ENCODE results near the gene CACNB2. TPM values are rescaled to one million over a fixed set of nuclear protein-coding genes. Genes with fewer than 3 reads are reported as not detected.

Gene CACNB2
- total and polyA plus RNA-seq, 4 donors = 2.8 to 14.6 (median 7.7) TPM

DNA sequence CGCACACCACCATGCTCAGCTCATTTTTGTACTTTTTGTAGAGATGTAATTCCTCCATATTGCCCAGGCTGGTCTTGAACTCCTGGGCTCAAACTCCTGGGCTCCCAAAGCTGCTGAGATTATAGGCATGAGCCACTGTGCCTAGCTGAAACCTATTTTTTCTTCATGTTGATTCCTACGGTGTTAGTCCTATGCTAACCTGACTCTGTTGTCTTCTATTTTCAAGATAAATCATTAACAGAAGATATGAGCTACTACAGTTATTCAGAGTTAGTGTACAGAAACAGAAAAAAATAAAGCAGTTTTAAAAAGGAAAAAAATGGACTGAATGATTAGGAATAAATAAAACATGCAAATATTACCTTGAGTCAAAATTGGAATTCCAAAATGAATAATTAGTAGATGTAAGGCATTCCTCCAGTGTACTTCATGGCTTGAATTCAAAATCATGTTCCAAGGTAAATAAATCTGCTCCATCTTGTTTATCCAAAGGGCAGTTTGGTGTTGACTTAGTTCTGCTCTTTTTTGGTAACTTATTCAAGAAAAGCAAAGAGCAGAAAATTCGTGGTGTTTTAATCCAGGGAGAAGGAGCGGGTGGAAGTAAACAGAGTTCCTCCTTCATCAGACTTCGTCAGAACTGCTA, 185.8 kb downstream of the CACNB2 start:
- DNase-seq = no peak
- Histone ChIP-seq H3K4me1 (ENCODE audit: control insufficient read depth in 1 of 2, insufficient read depth in 2 of 2, low read length in 2 of 2) (peaks cover 0 to 2% of the 10 kb centered on the region in 2 donors), H3K27me3 (ENCODE audit: control insufficient read depth in 1 of 2, insufficient read depth in 2 of 2, low read length in 1 of 2) (no peaks in the 10 kb centered on the region), H3K9me3 (ENCODE audit: control insufficient read depth, low read length) (no peaks in the 10 kb centered on the region), H3K4me3 (ENCODE audit: low read length in 2 of 2) (no peak overlapping the region), H3K36me3 (ENCODE audit: control insufficient read depth in 1 of 2, insufficient read depth in 2 of 2, low read length in 1 of 2) (no peaks in the 10 kb centered on the region), H3K27ac (ENCODE audit: low read depth in 1 of 2, low read length in 2 of 2) (peak overlapping the region; percentile 21 to 67)
- intact Hi-C loops (cut with DNase I) = no loop called here
- no peak for ATAC-seq (ENCODE audit: low FRiP score)
- WGBS, 2 donors = 23 to 24% methylated on average over 5 of the region's 5 CpGs

DNA sequence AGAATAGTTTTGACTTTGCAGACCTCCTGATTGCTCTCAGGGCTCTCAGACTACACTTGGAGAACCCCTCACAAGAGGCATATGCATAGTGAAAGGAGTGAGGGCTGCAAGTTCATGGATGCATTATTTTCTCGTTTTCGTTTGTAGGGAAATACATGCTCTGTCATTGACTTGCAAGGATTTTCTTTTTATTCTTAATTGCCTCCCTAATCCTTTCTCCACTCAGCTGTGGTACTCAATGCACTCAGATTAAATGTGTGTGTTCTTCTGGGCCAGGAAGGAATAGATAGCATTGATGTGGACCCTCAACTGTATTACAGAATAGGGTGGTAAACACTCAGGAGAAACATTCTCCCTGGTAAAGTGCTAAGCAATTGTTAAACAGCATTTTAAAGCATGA, 188.7 kb downstream of the CACNB2 start:
- H3K27ac ChIP-seq (ENCODE audit: low read depth in 1 of 2, low read length in 2 of 2) = no peak overlapping the region
- DNase-seq = no peak

DNA sequence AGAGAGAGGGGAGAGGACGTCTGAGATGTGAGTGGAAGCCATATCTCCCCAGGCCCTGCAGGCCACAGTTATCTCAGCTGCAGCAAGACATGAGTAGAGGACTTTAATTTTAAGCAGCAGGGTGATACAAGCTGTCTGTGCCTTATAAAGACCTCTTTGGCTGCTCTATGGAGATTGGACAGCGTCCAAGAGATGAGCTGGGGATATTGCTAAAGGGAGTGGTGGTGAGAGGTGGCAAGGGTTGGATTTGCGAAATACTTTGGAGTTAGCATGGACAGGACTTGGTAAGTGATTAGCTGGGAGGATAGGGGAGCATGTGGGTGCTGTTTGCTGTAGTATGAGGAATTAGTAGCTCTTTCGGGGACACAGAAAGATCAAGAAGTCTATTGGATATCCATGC, 191.8 kb downstream of the CACNB2 start:
- WGBS, 2 donors = 90 to 93% methylated on average over 4 of the region's 4 CpGs
- no peaks in the 10 kb centered on the region for H3K36me3 ChIP-seq (ENCODE audit: control insufficient read depth in 1 of 2, insufficient read depth in 2 of 2, low read length in 1 of 2)
- H3K27me3 ChIP-seq (ENCODE audit: control insufficient read depth in 1 of 2, insufficient read depth in 2 of 2, low read length in 1 of 2) = no peaks in the 10 kb centered on the region
- intact Hi-C loops (cut with DNase I) = no loop called here
- DNase-seq (no peak), ATAC-seq (ENCODE audit: low FRiP score) (no peak)
- no peak overlapping the region for H3K4me3 ChIP-seq (ENCODE audit: low read length in 2 of 2)
- H3K9me3 ChIP-seq (ENCODE audit: control insufficient read depth, low read length) = no peaks in the 10 kb centered on the region
- H3K27ac ChIP-seq (ENCODE audit: low read depth in 1 of 2, low read length in 2 of 2) = no peak overlapping the region
- peaks cover 0 to 8% of the 10 kb centered on the region in 2 donors for H3K4me1 ChIP-seq (ENCODE audit: control insufficient read depth in 1 of 2, insufficient read depth in 2 of 2, low read length in 2 of 2)

More for the DNA sequence above, 188.7 kb downstream of the CACNB2 start:
- intact Hi-C loops (cut with DNase I) = no loop called here
- WGBS, 2 donors = 89 to 92% methylated on average over 2 of the region's 2 CpGs
- peaks cover 2 to 4% of the 10 kb centered on the region in 2 donors for H3K4me1 ChIP-seq (ENCODE audit: control insufficient read depth in 1 of 2, insufficient read depth in 2 of 2, low read length in 2 of 2)
- no peaks in the 10 kb centered on the region for H3K27me3 ChIP-seq (ENCODE audit: control insufficient read depth in 1 of 2, insufficient read depth in 2 of 2, low read length in 1 of 2)
- ATAC-seq (ENCODE audit: low FRiP score) = no peak
- H3K4me3 ChIP-seq (ENCODE audit: low read length in 2 of 2) = no peak overlapping the region
- no peaks in the 10 kb centered on the region for H3K9me3 ChIP-seq (ENCODE audit: control insufficient read depth, low read length)
- no peaks in the 10 kb centered on the region for H3K36me3 ChIP-seq (ENCODE audit: control insufficient read depth in 1 of 2, insufficient read depth in 2 of 2, low read length in 1 of 2)

DNA sequence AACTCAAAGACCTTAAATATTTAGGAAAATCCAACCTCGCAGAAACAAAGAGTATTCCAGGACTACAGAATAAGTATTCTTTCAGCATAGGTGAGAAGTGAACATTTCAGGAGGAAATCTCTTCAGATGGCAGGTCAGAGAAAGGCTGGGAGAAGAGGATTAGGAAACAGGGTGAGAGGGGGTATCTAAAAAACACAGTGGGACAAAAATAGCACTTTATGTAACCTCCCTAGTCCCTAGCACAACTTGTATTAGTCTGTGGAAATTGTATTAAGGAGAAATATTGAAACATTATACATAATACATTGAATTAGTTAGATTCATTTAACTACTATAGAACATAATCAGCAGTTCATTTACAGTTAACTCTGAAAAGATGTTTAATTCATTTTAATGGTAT, 192.3 kb downstream of the CACNB2 start:
- Histone ChIP-seq H3K27me3 (ENCODE audit: control insufficient read depth in 1 of 2, insufficient read depth in 2 of 2, low read length in 1 of 2) (no peaks in the 10 kb centered on the region), H3K9me3 (ENCODE audit: control insufficient read depth, low read length) (no peaks in the 10 kb centered on the region), H3K27ac (ENCODE audit: low read depth in 1 of 2, low read length in 2 of 2) (no peak overlapping the region), H3K36me3 (ENCODE audit: control insufficient read depth in 1 of 2, insufficient read depth in 2 of 2, low read length in 1 of 2) (no peaks in the 10 kb centered on the region), H3K4me3 (ENCODE audit: low read length in 2 of 2) (no peak overlapping the region), H3K4me1 (ENCODE audit: control insufficient read depth in 1 of 2, insufficient read depth in 2 of 2, low read length in 2 of 2) (peaks cover 0 to 8% of the 10 kb centered on the region in 2 donors)
- no peak for ATAC-seq (ENCODE audit: low FRiP score)
- intact Hi-C loops (cut with DNase I) = no loop called here
- WGBS, 2 donors = 91 to 96% methylated on average over 1 of the region's 1 CpG
- no peak for DNase-seq

DNA sequence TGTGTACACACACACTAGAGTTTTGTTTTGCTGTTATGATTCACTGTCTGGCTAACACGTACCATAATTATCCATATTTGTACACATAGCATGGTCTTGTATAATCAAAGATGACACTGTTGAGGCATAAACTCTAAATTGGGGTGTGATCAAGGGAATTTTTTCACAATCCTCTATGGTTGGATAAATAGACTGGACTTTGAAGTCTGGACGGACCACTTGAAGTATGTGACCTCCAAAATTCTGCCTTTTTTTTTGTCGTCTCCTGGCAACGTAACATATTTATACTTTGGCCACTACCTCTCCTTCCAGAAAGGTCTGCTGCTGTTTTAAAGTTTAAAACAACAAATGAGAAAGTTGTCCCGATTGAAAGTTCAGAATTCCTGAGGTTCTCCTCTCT, 193.4 kb downstream of the CACNB2 start:
- ATAC-seq (ENCODE audit: low FRiP score) (peak; percentile 42), DNase-seq (no peak)
- no peaks in the 10 kb centered on the region for H3K9me3 ChIP-seq (ENCODE audit: control insufficient read depth, low read length)
- peaks cover 0 to 8% of the 10 kb centered on the region in 2 donors for H3K4me1 ChIP-seq (ENCODE audit: control insufficient read depth in 1 of 2, insufficient read depth in 2 of 2, low read length in 2 of 2)
- H3K36me3 ChIP-seq (ENCODE audit: control insufficient read depth in 1 of 2, insufficient read depth in 2 of 2, low read length in 1 of 2) = no peaks in the 10 kb centered on the region
- peak overlapping the region in 1 of 2 donors; percentile 60 for H3K27ac ChIP-seq (ENCODE audit: low read depth in 1 of 2, low read length in 2 of 2)
- intact Hi-C loops (cut with DNase I) = no loop called here
- peak overlapping the region; percentile 29 to 82 for H3K4me3 ChIP-seq (ENCODE audit: low read length in 2 of 2)
- WGBS, 2 donors = 3 to 7% methylated on average over 5 of the region's 5 CpGs
- no peaks in the 10 kb centered on the region for H3K27me3 ChIP-seq (ENCODE audit: control insufficient read depth in 1 of 2, insufficient read depth in 2 of 2, low read length in 1 of 2)

DNA sequence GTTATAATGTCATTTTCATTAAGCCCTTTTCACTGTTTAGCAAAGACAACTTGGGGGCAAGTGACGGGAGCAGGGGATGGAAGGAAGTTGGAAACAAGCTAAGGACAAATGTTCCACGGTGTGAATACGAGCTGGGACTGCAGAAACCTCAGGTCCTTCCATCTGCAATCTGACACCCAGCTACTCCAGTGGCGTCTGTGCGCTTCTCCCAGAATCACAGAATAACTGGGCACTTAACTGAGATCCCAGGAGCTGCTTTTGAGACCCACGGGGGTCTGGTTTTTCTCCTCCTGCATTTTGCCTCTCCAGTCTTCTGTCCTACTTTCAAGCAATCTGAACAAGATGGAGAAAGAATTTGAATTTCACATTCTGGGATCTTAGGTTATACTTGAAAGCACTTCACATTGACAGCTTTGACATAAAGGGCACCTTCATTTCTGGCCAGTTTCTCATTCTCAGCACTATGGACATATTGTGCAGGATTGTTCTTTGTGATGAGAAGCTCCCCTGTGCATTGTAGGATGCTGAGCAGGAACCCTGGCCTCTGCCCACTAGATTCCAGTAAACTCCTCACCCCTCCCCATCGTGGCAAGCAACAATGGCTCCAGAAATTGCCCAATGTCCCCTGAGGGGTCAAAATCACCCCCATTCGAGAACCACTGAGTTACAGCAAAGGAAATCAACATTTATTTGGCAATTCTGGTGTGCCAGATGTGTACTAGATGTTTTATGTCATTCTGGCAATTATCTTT, 194.1 kb downstream of the CACNB2 start:
- ATAC-seq (ENCODE audit: low FRiP score) (peak; percentile 28), DNase-seq (no peak)
- 30 to 34% methylated on average over 8 of the region's 8 CpGs for WGBS, 2 donors
- Histone ChIP-seq H3K27ac (ENCODE audit: low read depth in 1 of 2, low read length in 2 of 2) (peak overlapping the region; percentile 42 to 60), H3K27me3 (ENCODE audit: control insufficient read depth in 1 of 2, insufficient read depth in 2 of 2, low read length in 1 of 2) (no peaks in the 10 kb centered on the region), H3K4me3 (ENCODE audit: low read length in 2 of 2) (peak overlapping the region; percentile 29 to 82), H3K9me3 (ENCODE audit: control insufficient read depth, low read length) (no peaks in the 10 kb centered on the region), H3K4me1 (ENCODE audit: control insufficient read depth in 1 of 2, insufficient read depth in 2 of 2, low read length in 2 of 2) (peaks cover 0 to 8% of the 10 kb centered on the region in 2 donors), H3K36me3 (ENCODE audit: control insufficient read depth in 1 of 2, insufficient read depth in 2 of 2, low read length in 1 of 2) (no peaks in the 10 kb centered on the region)
- intact Hi-C loops (cut with DNase I) = no loop called here

DNA sequence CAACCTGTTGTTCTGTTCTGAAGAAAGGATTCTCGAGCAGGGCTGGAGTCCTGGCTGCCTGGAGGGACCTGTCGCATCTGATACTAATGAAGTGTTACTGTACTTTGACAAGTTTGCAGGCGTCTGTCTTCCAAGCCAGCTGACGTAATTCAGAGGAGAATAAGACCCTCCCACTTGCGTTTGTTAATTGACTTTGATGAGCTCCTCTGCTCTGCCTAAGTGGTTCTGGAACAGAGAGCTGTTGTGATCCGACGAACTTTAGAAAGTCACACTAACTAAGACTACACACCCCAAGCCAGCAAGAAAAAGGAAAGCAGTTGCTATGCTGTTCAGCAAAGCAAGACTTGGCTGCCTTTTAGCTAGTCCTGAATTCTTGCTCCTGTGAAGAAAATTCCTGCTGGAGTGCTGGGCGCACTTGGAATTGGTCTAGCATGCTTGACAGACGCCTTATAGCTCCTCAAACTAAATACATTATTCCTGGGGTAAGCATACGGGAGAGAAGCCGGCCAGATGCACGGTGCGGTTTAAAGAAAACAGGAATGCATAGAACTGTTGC, 200.3 kb downstream of the CACNB2 start:
- Histone ChIP-seq H3K4me3 (ENCODE audit: low read length in 2 of 2) (peak overlapping the region; percentile 21 to 93), H3K9me3 (ENCODE audit: control insufficient read depth, low read length) (no peaks in the 10 kb centered on the region), H3K27ac (ENCODE audit: low read depth in 1 of 2, low read length in 2 of 2) (peak overlapping the region; percentile 36 to 39), H3K4me1 (ENCODE audit: control insufficient read depth in 1 of 2, insufficient read depth in 2 of 2, low read length in 2 of 2) (no peaks in the 10 kb centered on the region), H3K27me3 (ENCODE audit: control insufficient read depth in 1 of 2, insufficient read depth in 2 of 2, low read length in 1 of 2) (no peaks in the 10 kb centered on the region), H3K36me3 (ENCODE audit: control insufficient read depth in 1 of 2, insufficient read depth in 2 of 2, low read length in 1 of 2) (no peaks in the 10 kb centered on the region)
- 2 to 6% methylated on average over 13 of the region's 13 CpGs for WGBS, 2 donors
- DNase-seq (no peak), ATAC-seq (ENCODE audit: low FRiP score) (peak; percentile 50)
- intact Hi-C loops (cut with DNase I) = no loop called here

DNA sequence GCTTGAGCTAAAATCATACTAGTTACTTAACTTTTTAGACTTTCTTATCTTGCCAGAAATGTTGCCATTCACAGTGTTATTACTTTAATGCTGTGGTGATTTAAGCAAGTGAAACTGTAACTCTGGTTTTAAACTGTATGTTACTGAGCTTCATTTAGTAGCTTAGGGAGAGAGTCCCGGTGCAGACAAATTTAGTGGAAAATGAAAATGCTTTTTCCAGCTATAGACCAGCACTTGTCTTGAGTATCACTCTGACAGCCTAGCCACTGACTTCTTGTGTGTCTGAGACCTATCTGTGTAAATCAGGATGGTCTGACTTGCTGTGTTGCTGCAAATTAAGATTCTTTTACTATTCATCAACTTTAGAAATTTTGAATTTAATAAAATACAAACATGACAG, 200.8 kb downstream of the CACNB2 start:
- no peaks in the 10 kb centered on the region for H3K36me3 ChIP-seq (ENCODE audit: control insufficient read depth in 1 of 2, insufficient read depth in 2 of 2, low read length in 1 of 2)
- H3K4me3 ChIP-seq (ENCODE audit: low read length in 2 of 2) = peak overlapping the region; percentile 21 to 93
- no peaks in the 10 kb centered on the region for H3K27me3 ChIP-seq (ENCODE audit: control insufficient read depth in 1 of 2, insufficient read depth in 2 of 2, low read length in 1 of 2)
- no peak for DNase-seq
- peak overlapping the region in 1 of 2 donors; percentile 33 for H3K27ac ChIP-seq (ENCODE audit: low read depth in 1 of 2, low read length in 2 of 2)
- intact Hi-C loops (cut with DNase I) = no loop called here
- peak; percentile 39 for ATAC-seq (ENCODE audit: low FRiP score)
- H3K9me3 ChIP-seq (ENCODE audit: control insufficient read depth, low read length) = no peaks in the 10 kb centered on the region
- no peaks in the 10 kb centered on the region for H3K4me1 ChIP-seq (ENCODE audit: control insufficient read depth in 1 of 2, insufficient read depth in 2 of 2, low read length in 2 of 2)
- 0 to 7% methylated on average over 1 of the region's 1 CpG for WGBS, 2 donors

Measured in aorta (tissue), 5 donors.